HepG2 (cell line): Measurements from ENCODE around the gene MAP4K3. TPM values are rescaled to one million over a fixed set of nuclear protein-coding genes. Genes with fewer than 3 reads are reported as not detected.

Experiments used
- ATAC-seq: fragments of 200-7000 bp; cut with Tn5 transposase; 3 replicates; pipeline ENCODE4 v1.9.1; 2020; ENCODE audit warnings: mild to moderate bottlenecking, moderate library complexity
- BruUV-seq: library from RNA; stranded (reverse); fragments of 400-500 nt; replicated peaks from 2 replicates; lab custom pipeline; 2021; lab: Mats Ljungman, UMichigan
- CTCF ChIA-PET: fragments of 300-600 bp; formaldehyde crosslinking; extraction: SDS; loops from one replicate; lab custom pipeline; 2021; ENCODE audit warnings: low total read pairs, inconsistent platforms, low intra/inter-chr PET ratio; lab: Yijun Ruan, JAX
- POLR2A ChIA-PET: fragments of 350-600 bp; sonication (Branson Sonifier 250); formaldehyde crosslinking; loops from one replicate; lab custom pipeline; 2020; ENCODE audit warnings: antibody characterized with exemption, inconsistent platforms; lab: Yijun Ruan, JAX
- DNase-seq: peaks from one replicate; pipeline ENCODE4 v3.0.0-alpha.2; 2015; ENCODE audit warnings: low spot score
- FAIRE-seq: peaks from 3 replicates; lab custom pipeline; 2011; peaks lifted over from hg19 to GRCh38; lab: Jason Lieb, UNC
- H2AFZ ChIP-seq: one replicate; pipeline ENCODE4 v1.6.1; 2011; ENCODE audit warnings: low read length, inconsistent platforms
- H3K27ac ChIP-seq: fragments of 300-600 bp; 3 replicates; pipeline ENCODE4 v1.8.0; 2011; ENCODE audit warnings: mixed run types, mild to moderate bottlenecking, mixed read lengths, low read length, inconsistent platforms; ENCODE audit not compliant: insufficient read depth; ENCODE audit errors: extremely low read length
- H3K27me3 ChIP-seq, 2 experiments: fragments of 200-600 bp in 1 of 2; 2 replicates in 1 of 2; 3 replicates in 1 of 2; pipeline versions ENCODE4 v1.6.0 to v1.8.0; 2011; ENCODE audit warnings: low read length in 2 of 2, mild to moderate bottlenecking in 2 of 2, moderate library complexity in 2 of 2, inconsistent platforms in 1 of 2; ENCODE audit not compliant: insufficient read depth in 2 of 2, control insufficient read depth in 1 of 2
- H3K36me3 ChIP-seq, 2 experiments: fragments of 200-600 bp in 1 of 2; replicated peaks in 1 of 2; 2 replicates in 1 of 2; 3 replicates in 1 of 2; pipeline versions ENCODE4 v1.5.1 to v1.8.0; 2011; ENCODE audit warnings: low read length in 2 of 2, inconsistent platforms in 1 of 2; ENCODE audit not compliant: insufficient read depth in 2 of 2, control insufficient read depth in 1 of 2
- H3K4me1 ChIP-seq: 2 replicates; pipeline ENCODE4 v1.5.1; 2012; ENCODE audit warnings: low read length, inconsistent platforms; ENCODE audit not compliant: insufficient read depth
- H3K4me2 ChIP-seq: 2 replicates; pipeline ENCODE4 v1.6.0; 2011; ENCODE audit warnings: low read depth, low read length, inconsistent platforms
- H3K4me3 ChIP-seq, 3 experiments: fragments of 200-600 bp in 1 of 3; sonication (generic), shearing (Covaris generic) in 1 of 3; replicated peaks in 1 of 3; 2 replicates each; pipeline ENCODE4 v1.5.1; 2011 to 2016; ENCODE audit warnings: low read length in 3 of 3, inconsistent platforms in 2 of 3, low read depth in 2 of 3, mild to moderate bottlenecking in 2 of 3, control low read depth in 1 of 3, mixed read lengths in 1 of 3; ENCODE audit not compliant: insufficient read depth in 1 of 3
- H3K79me2 ChIP-seq: one replicate; pipeline ENCODE4 v1.6.1; 2011; ENCODE audit warnings: low read length, inconsistent platforms; ENCODE audit not compliant: insufficient read depth
- H3K9ac ChIP-seq: 2 replicates; pipeline ENCODE4 v1.6.0; 2011; ENCODE audit warnings: mild to moderate bottlenecking, low read depth, low read length, inconsistent platforms; ENCODE audit not compliant: insufficient read depth
- H3K9me3 ChIP-seq: 2 replicates; pipeline ENCODE4 v1.5.1; 2012; ENCODE audit warnings: mild to moderate bottlenecking, low read length
- H4K20me1 ChIP-seq: 2 replicates; pipeline ENCODE4 v1.6.0; 2011; ENCODE audit warnings: inconsistent platforms, mild to moderate bottlenecking, low read length, moderate library complexity; ENCODE audit not compliant: insufficient read depth
- FOXO1 ChIP-seq: sonication (generic); formaldehyde crosslinking; IDR thresholded peaks from 2 replicates; pipeline ENCODE4 v1.4.0; 2020; ENCODE audit warnings: missing genetic modification reagents
- GABPB1 ChIP-seq: IDR thresholded peaks from 2 replicates; pipeline ENCODE4 v1.6.1; 2016; ENCODE audit warnings: mild to moderate bottlenecking, missing genetic modification reagents, moderate library complexity, missing compliant biosample characterization
- HIC2 ChIP-seq: sonication (generic); formaldehyde crosslinking; IDR thresholded peaks from 2 replicates; pipeline ENCODE4 v1.9.0; 2022; ENCODE audit warnings: low read depth, missing genetic modification reagents
- HNF4G ChIP-seq, 2 experiments: sonication (generic) in 1 of 2; formaldehyde crosslinking in 1 of 2; IDR thresholded peaks; 2 replicates each; pipeline versions ENCODE4 v1.4.0 to v1.6.1; 2011 to 2020; ENCODE audit warnings: borderline replicate concordance in 2 of 2, low read depth in 2 of 2, mild to moderate bottlenecking in 2 of 2, low read length in 1 of 2, missing genetic modification reagents in 1 of 2, moderate library complexity in 1 of 2
- MATR3 ChIP-seq: sonication (generic); formaldehyde crosslinking; IDR thresholded peaks from 2 replicates; pipeline ENCODE4 v1.4.0; 2020; ENCODE audit warnings: missing genetic modification reagents
- MYC ChIP-seq: sonication (generic); formaldehyde crosslinking; IDR thresholded peaks from 2 replicates; pipeline ENCODE4 v1.9.0; 2021; ENCODE audit warnings: missing genetic modification reagents, borderline replicate concordance
- NFIC ChIP-seq: IDR thresholded peaks from 2 replicates; pipeline ENCODE4 v1.6.1; 2012; ENCODE audit warnings: mild to moderate bottlenecking, low read length, inconsistent platforms
- SIX1 ChIP-seq: sonication (generic); formaldehyde crosslinking; IDR thresholded peaks from 2 replicates; pipeline ENCODE4 v1.4.0; 2020; ENCODE audit warnings: missing genetic modification reagents, borderline replicate concordance
- THAP7 ChIP-seq: sonication (generic); formaldehyde crosslinking; IDR thresholded peaks from 2 replicates; pipeline ENCODE4 v1.8.1; 2023; ENCODE audit warnings: mild to moderate bottlenecking, missing genetic modification reagents
- ZBTB25 ChIP-seq: IDR thresholded peaks from 2 replicates; pipeline ENCODE4 v1.6.1; 2018; ENCODE audit warnings: missing genetic modification reagents
- ZFP91 ChIP-seq: sonication (generic); formaldehyde crosslinking; IDR thresholded peaks from 2 replicates; pipeline ENCODE4 v1.9.0; 2022; ENCODE audit warnings: missing genetic modification reagents, mild to moderate bottlenecking, borderline replicate concordance
- ZNF343 ChIP-seq: sonication (generic); formaldehyde crosslinking; IDR thresholded peaks from 2 replicates; pipeline ENCODE4 v1.4.0; 2020; ENCODE audit warnings: mild to moderate bottlenecking, missing genetic modification reagents
- ZNF615 ChIP-seq: sonication (generic); formaldehyde crosslinking; IDR thresholded peaks from 2 replicates; pipeline ENCODE4 v1.5.0; 2020; ENCODE audit warnings: mild to moderate bottlenecking, missing genetic modification reagents, borderline replicate concordance
- ZNF749 ChIP-seq: sonication (generic); formaldehyde crosslinking; IDR thresholded peaks from 2 replicates; pipeline ENCODE4 v1.8.0; 2022; ENCODE audit warnings: mild to moderate bottlenecking, missing genetic modification reagents, moderate library complexity, borderline replicate concordance
- WGBS: methylation state at CpG from one replicate; pipeline ENCODE4 v1.1.6; 2017; ENCODE audit warnings: low lambda C conversion rate; 5-methylcytosine and 5-hydroxymethylcytosine counted together
- in situ Hi-C: cut with HindIII; loops from 2 replicates; pipeline ENCODE4 v1.10.0; 2017; ENCODE audit warnings: low pct_unique_long_range_greater_than_20kb; ENCODE audit not compliant: extremely low pct_ligation_motif_present
- intact Hi-C: fragments of 100-400 bp; cut with micrococcal nuclease; formaldehyde crosslinking; loops from one replicate; pipeline ENCODE4 v1.10.0; 2022; ENCODE audit not compliant: unreplicated experiment
- polyA plus RNA-seq, 8 experiments: library from polyadenylated mRNA; depleted of rRNA in 3 of 8; stranded (reverse) in 7 of 8; unstranded in 1 of 8; fragments of >200 nt; fragmentation: Illumina TruSeq in 4 of 8; extraction: Trizol in 4 of 8; gene quantifications; 2 replicates each; pipeline versions ENCODE4 v1.2.1 to v1.2.3, GENCODE V29; 2011 to 2016; ENCODE audit warnings: low read depth in 4 of 8, missing spikeins in 1 of 8, mixed read lengths in 1 of 8; ENCODE audit not compliant: insufficient read depth in 1 of 8
- total RNA-seq, 5 experiments: library from RNA; depleted of rRNA; stranded (reverse); fragments of >200 nt; fragmentation: Illumina TruSeq; extraction: Trizol; gene quantifications; 2 replicates each; pipeline ENCODE4 v1.2.3, GENCODE V29; 2016; ENCODE audit warnings: low read depth in 1 of 5

The MAP4K3 gene
- total and polyA plus RNA-seq, 2 of the 13 experiments (the other 11 are each of a cell fraction or from before 2014, with no cell fraction given), result 45.9 to 53.2 TPM

- H3K27ac ChIP-seq, result no peak overlapping the region
- H3K4me2 ChIP-seq, result no peak overlapping the region
- POLR2A ChIA-PET, result no interaction called here
- no peak for DNase-seq
- peaks cover 33% of the 10 kb centered on the region for H3K4me1 ChIP-seq
- BruUV-seq, result no TSS peak
- no peak for TF ChIP-seq ZNF343 (CRISPR knock-in tag)
- TF ChIP-seq ZNF749 (CRISPR knock-in tag), result no peak
- no peak for TF ChIP-seq SIX1 (CRISPR knock-in tag)
- TF ChIP-seq HNF4G (IDR thresholded peaks at IDR 0.05; ENCODE audit: borderline replicate concordance, low read depth, low read length), result no peak
- no peak for TF ChIP-seq HNF4G (CRISPR knock-in tag; IDR thresholded peaks at IDR 0.05; ENCODE audit: borderline replicate concordance, low read depth)
- CTCF ChIA-PET, result no interaction called here
- no peaks in the 10 kb centered on the region for H3K9me3 ChIP-seq
- WGBS, result 87% methylated on average over 2 of the region's 2 CpGs
- no peak for FAIRE-seq
- no peak for ATAC-seq
- H2AFZ ChIP-seq, result no peak overlapping the region
- no peaks in the 10 kb centered on the region for H3K79me2 ChIP-seq
- no peaks in the 10 kb centered on the region for H3K36me3 ChIP-seq
- intact Hi-C loops (no loop called here), in situ Hi-C loops (no loop called here)
- no peak overlapping the region for H3K9ac ChIP-seq
- H3K27me3 ChIP-seq, result no peaks in the 10 kb centered on the region
- no peak overlapping the region for H3K4me3 ChIP-seq
- no peaks in the 10 kb centered on the region for H4K20me1 ChIP-seq
Measured at GRCh38 chr2:39215545-39215944, 221.5 kb downstream of the MAP4K3 start.

GRCh38 chr2:39213015-39213414, 224.1 kb downstream of the MAP4K3 start:
- no peaks in the 10 kb centered on the region for H3K79me2 ChIP-seq
- H3K27me3 ChIP-seq, result no peaks in the 10 kb centered on the region
- H3K4me2 ChIP-seq, result no peak overlapping the region
- H4K20me1 ChIP-seq, result no peaks in the 10 kb centered on the region
- no peak overlapping the region for H2AFZ ChIP-seq
- no peak for ATAC-seq
- no peak for FAIRE-seq
- H3K9me3 ChIP-seq, result no peaks in the 10 kb centered on the region
- CTCF ChIA-PET, result no interaction called here
- H3K9ac ChIP-seq, result no peak overlapping the region
- H3K27ac ChIP-seq, result no peak overlapping the region
- in situ Hi-C loops, result no loop called here
- WGBS, result 92% methylated on average over 1 of the region's 1 CpG
- DNase-seq, result no peak
- no TSS peak for BruUV-seq
- POLR2A ChIA-PET, result no interaction called here
- intact Hi-C loops, result no loop called here
- H3K4me1 ChIP-seq, result peaks cover 23% of the 10 kb centered on the region
- H3K4me3 ChIP-seq, result no peak overlapping the region
- H3K36me3 ChIP-seq, result no peaks in the 10 kb centered on the region
- TF ChIP-seq THAP7 (no peak), MATR3 (CRISPR knock-in tag) (no peak), GABPB1 (no peak), ZNF615 (CRISPR knock-in tag) (no peak), HIC2 (CRISPR knock-in tag) (no peak), ZBTB25 (CRISPR knock-in tag) (no peak), NFIC (no peak), ZFP91 (CRISPR knock-in tag) (no peak), MYC (CRISPR knock-in tag) (no peak), FOXO1 (CRISPR knock-in tag) (no peak)
